SK-N-SH treated with all-trans-retinoic acid at 6 μM for 48 hours (cell line): Measurements from ENCODE around the gene SFRP4.

Experiments
- ARNTL ChIP-seq: fragments of 450-650 bp; formaldehyde crosslinking; IDR thresholded peaks from 2 replicates; pipeline ENCODE4 v1.5.0; 2020; ENCODE audit warnings: low read depth, mild to moderate bottlenecking, moderate library complexity, borderline replicate concordance
- CSRNP3 ChIP-seq: fragments of 250-450 bp; sonication (Bioruptor Pico); IDR thresholded peaks from 2 replicates; pipeline ENCODE4 v1.5.1; 2021; ENCODE audit warnings: mild to moderate bottlenecking, moderate library complexity
- RARB ChIP-seq: fragments of 250-450 bp; sonication (Bioruptor Pico); IDR thresholded peaks from 2 replicates; pipeline ENCODE4 v1.8.0; 2021; ENCODE audit warnings: mild to moderate bottlenecking, moderate library complexity
- SNAI2 ChIP-seq: fragments of 250-450 bp; sonication (Bioruptor Pico); IDR thresholded peaks from 2 replicates; pipeline ENCODE4 v1.5.0; 2020; ENCODE audit warnings: mild to moderate bottlenecking, moderate library complexity
- TCF4 ChIP-seq: fragments of 250-450 bp; sonication (Bioruptor Pico); IDR thresholded peaks from 2 replicates; pipeline ENCODE4 v1.8.0; 2021; ENCODE audit warnings: mild to moderate bottlenecking, moderate library complexity, borderline replicate concordance
- TOX ChIP-seq: fragments of 250-450 bp; sonication (Bioruptor Pico); IDR thresholded peaks from 2 replicates; pipeline ENCODE4 v1.8.0; 2021; ENCODE audit warnings: mild to moderate bottlenecking, moderate library complexity, borderline replicate concordance
- ZNF70 ChIP-seq: fragments of 450-650 bp; formaldehyde crosslinking; IDR thresholded peaks from 2 replicates; pipeline ENCODE4 v1.5.0; 2020; ENCODE audit warnings: mild to moderate bottlenecking, moderate library complexity
- TF ChIP-seq, protein P1 (sequence below): fragments of 250-450 bp; sonication (Bioruptor Pico); IDR thresholded peaks from 2 replicates; pipeline ENCODE4 v1.5.0; 2020; ENCODE audit warnings: mild to moderate bottlenecking, moderate library complexity

GRCh38 chr7:37960483-37960882 lies 43.9 kb upstream of the SFRP4 start:
- TF ChIP-seq RARB (CRISPR knock-in tag), result no peak
- no peak for TF ChIP-seq TOX (CRISPR knock-in tag)
- no peak for TF ChIP-seq ARNTL (CRISPR knock-in tag)
- no peak for TF ChIP-seq CSRNP3
- TF ChIP-seq, protein P1, sequence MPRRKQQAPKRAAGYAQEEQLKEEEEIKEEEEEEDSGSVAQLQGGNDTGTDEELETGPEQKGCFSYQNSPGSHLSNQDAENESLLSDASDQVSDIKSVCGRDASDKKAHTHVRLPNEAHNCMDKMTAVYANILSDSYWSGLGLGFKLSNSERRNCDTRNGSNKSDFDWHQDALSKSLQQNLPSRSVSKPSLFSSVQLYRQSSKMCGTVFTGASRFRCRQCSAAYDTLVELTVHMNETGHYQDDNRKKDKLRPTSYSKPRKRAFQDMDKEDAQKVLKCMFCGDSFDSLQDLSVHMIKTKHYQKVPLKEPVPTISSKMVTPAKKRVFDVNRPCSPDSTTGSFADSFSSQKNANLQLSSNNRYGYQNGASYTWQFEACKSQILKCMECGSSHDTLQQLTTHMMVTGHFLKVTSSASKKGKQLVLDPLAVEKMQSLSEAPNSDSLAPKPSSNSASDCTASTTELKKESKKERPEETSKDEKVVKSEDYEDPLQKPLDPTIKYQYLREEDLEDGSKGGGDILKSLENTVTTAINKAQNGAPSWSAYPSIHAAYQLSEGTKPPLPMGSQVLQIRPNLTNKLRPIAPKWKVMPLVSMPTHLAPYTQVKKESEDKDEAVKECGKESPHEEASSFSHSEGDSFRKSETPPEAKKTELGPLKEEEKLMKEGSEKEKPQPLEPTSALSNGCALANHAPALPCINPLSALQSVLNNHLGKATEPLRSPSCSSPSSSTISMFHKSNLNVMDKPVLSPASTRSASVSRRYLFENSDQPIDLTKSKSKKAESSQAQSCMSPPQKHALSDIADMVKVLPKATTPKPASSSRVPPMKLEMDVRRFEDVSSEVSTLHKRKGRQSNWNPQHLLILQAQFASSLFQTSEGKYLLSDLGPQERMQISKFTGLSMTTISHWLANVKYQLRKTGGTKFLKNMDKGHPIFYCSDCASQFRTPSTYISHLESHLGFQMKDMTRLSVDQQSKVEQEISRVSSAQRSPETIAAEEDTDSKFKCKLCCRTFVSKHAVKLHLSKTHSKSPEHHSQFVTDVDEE (CRISPR knock-in tag), result no peak
- TF ChIP-seq SNAI2 (CRISPR knock-in tag), result no peak
- TF ChIP-seq ZNF70 (CRISPR knock-in tag), result no peak
- no peak for TF ChIP-seq TCF4 (CRISPR knock-in tag)
